SIG-M5 treated with dmso at 0.1 percent for 504 hours (cell line): ENCODE results near the gene PTPRU.

Source experiments
- DNase-seq: peaks from one replicate; lab custom pipeline; 2025; ENCODE audit not compliant: unreplicated experiment; lab: John Stamatoyannopoulos, UW

Gene PTPRU

DNA sequence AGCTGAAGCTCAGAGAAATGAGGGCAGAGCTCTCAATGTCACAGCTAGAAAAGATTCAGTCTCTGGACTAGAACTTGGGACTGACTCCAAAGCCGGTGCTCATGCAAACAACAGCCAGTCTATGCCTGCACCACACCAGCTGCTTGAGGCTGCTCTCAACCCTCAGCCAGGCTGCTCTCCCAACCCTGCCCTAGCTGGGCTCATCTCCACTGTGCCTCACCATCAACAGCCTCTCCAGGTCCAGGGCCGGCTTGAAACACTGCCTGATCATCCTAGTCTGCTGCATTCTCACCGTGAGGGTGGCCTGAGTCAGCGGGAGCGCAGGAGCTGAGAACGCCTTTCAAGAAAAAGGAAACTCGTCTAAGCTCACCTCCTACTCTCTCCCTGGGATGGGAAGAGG, 94.5 kb downstream of the PTPRU start:
- no peak for DNase-seq

DNA sequence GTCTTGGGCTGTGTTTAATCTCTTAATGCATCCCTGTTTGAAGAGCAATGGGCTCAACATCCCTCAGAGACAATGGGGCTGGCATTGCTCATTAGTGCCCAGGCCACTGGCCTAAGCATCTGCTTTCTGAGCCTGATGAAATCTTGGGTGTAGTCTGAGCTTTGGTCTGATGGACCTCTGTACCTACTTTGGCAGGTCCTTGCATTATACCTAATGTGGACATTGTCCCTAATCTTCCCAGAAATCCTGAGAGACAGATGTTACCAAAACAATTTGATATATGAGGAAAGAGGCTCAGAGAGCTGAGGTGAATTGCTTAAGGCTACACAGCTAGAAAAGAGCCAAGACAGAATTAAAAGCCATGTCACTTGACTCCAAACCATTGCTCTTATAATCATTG, 95.0 kb downstream of the PTPRU start:
- no peak for DNase-seq

DNA sequence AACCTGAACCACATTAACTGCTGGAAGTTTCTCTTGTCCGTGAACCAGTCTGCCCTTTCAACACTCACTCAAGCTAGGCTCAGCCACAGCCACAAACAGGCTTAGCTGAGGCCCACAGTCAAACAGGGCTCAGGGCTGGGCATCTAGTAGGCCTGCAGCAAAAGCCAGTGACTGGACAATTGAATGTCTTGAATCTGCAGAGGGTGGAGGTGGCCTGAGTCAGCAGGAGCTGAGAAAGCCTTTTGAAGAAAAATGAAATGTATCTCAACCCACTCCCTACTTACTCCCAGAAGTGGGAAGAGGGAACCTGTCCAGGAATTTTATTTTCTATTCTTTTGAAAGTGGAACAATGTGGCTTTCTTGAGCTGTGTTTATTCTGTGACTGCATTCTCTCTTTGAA, 95.4 kb downstream of the PTPRU start:
- no peak for DNase-seq

DNA sequence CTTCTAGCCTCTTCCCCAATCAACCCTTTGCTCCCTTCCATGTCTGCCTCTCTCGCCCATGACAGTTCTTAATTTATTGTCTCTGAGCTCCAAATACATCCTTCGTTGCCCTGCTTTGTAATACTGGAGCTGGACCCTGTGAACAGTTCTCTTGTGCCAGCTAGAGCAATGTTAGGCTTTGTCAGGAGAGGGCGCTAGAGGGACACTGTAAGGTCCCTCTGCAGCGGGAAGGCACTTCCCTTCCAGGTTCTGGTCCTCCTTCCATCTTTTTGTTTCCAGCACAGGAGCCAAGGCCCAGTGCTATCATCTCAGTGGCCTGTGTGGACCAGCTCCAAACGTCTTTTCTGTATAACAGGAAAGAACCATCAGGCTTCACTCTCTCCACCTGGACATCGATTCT, 95.9 kb downstream of the PTPRU start:
- DNase-seq: peak; percentile 32

DNA sequence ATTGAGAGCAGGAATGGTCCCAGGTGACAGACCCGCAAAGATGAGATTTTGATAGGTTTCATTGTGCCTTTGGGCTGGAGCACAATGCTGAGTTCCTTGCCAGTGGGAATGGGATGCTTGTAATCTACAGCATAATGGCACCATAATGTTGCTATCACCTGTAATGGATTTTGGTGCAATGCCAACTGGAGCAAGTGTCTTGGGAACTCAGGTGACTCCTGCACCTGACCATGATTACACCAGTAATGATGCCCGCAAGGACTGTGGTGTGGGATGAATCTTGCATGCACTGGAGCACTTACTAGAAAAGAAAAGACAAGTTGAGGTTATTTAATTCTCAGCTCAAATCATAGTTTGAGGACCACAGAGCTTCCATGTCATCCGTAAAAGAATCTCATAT, 96.7 kb downstream of the PTPRU start:
- DNase-seq: no peak

DNA sequence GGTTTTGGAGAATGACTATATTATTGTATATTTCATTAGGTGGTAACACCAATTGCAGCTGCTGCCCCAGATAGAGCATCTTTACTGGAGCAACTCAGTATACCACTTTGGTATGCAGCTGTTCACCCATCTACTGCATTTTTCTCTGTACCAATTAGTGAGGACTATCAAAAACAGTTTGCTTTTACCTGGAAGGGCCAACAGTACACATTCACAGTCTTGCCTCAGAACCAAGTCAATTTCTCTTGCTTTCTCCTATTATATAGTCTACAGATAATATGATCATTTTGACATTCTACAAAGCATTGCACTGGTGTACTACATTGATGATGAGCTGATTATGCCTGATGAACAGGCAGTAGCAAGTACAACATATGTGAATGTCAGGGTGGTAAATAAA, 99.3 kb downstream of the PTPRU start:
- no peak for DNase-seq

DNA sequence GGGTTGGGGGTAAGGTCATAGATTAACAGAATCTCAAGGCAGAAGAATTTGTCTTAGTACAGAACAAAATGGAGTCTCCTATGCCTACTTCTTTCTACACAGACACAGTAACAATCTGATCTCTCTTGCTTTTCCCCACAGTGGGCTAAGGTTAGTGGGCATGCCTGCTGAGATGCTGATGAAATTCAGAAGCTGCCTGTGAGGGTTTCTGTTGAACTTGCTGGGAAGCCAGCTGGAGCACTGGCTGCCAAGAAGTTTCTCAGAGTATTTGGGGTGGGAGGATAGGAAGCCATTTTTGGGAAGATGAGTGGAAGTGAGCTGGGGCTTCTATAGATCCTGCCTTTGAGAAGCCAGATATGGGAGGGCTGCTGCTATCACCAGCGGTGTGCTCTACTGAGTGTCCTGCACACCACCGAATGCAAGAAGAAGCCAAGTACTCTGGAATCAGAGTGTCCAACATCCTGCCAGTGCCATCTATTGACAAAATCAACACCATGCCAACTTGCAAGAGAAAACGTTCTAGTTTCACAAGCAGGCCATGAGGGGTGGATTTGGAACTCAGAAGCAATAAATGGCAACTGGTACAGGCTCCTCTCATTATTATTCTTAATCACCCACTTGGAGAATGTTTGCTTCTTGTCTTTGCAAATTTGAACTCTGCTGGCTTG, 102.7 kb downstream of the PTPRU start:
- no peak for DNase-seq

DNA sequence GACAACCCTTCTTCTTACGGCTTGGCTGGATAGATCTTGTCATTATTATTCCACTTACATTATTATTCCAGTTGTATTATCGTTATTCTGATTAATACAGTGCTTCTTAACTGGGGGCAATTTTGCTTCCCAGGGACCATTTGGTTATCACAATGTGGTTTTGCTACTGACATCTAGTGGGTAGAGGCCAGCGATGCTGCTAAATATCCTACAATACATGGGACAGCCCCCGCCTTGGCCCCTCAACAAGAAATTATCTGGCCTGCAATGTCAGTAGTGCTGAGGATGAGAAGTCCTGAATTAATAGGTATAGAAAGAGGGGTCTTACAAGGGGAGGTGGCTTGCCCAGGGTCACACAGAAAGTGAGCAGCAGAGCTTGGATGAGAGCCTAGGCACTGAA, 105.6 kb downstream of the PTPRU start:
- no peak for DNase-seq

DNA sequence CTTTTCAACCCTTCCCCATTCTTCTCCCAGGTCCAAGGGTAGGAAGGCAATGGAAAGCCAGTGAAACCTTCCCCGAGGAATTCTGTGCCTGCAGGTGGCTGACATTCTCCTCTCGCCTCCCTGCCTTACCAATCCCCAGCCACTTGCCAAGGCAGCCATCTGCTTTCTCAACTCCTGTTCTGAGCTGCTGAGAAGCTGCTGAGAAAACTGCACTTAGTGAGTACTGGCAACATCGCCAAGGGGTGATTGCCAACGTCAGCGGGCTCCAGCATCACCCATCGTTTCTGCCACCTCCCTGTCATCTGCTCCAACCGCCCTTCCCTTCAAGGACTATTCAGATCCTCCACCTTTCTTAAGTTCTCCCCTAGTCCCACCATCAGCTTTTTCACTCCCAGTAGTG, 106.0 kb downstream of the PTPRU start:
- no peak for DNase-seq

DNA sequence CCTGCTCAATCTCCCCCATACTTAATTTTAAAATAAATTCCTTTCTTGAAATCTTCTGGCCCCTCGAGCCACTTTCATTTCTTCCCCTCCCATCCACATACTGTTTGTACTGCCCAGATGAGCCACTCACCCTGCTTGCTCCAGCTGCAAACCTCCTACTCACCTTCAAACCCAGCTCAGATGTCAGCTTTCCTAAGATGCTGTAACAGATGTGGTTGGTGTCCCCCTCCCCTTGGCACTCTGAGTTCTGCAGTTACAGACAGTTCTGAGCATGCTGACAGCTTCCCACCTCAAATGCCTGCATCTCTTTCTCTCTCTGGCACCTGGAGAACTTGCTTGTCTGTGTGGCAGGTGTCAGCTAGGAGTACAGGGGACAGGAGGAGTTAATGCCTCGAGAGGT, 106.7 kb downstream of the PTPRU start:
- DNase-seq: no peak

DNA sequence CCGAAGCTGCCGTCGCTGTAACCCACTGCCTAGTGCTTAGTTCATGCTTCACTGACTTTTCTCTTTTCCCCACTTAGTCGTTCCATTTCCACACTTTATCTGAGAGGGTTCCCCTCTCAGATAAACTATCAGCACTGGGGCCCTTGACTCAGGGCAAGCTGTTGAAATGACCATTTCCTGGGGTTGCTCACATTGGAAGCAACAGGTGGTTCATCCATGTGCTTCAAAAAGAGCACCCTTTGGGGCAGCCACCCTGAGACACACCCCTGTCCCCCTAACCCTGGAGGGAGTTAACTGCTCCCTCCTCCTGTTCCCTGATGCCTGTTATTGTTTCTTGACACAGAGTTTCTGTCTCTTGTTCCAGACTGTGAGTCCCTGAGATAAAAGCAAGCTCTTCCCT, 107.2 kb downstream of the PTPRU start:
- DNase-seq: no peak

DNA sequence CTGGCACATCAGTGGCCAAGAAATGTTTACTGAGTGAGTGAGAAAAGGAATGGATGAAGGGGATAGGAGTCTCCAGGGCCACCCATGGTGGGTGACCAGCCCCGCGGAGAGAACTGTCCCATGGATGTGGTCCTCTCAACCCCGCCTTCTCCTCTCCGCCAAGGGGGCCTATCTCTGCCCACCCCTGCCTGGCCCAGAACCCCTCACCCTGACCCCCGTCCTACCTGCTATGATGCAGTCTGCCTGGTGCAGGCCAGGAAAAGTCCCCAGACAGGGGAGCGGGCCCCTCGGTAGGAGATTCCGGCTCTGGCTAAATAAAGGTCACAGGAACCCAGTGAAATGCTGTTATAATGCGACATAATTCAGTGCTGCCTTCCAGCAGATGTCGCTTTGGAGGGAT, 107.6 kb downstream of the PTPRU start:
- DNase-seq: no peak

DNA sequence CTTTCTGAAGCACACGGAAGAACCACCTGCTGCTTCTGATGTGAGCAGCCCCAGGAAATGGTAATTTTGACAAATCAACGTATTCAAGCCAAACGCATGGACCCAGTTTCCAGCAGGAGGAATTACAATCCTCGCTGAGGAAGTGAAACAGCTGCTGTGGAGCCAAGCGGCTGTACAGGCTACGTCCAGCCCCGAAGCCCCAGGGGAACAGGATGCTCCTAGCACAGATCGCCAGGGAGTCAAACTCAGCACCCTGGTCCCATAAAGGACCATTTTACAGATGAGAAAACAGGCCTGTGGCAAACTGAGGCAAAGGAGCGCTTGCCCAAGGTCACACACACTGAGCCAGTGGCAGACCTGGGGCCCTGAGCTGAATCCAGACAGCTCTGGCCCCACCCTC, 108.0 kb downstream of the PTPRU start:
- DNase-seq: no peak

DNA sequence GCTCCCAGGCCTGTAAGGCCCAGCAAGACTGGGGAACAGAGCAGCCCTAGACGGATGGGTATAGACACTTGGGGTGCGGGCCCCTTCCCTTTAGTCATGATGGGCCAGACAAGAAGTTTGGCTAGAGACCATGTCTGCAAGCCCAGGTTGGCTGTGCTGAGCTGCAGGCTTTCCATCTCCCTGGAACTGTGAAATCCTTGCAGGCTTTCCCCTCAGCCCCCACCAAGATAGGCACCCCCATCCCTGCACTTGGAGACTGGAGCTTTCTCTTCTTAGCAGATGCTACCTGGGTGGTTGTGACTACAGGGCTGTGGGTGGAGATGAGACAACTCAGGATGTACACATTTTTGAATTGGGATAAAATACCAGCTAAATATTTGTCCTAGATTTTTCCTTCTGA, 110.3 kb downstream of the PTPRU start:
- DNase-seq: no peak

DNA sequence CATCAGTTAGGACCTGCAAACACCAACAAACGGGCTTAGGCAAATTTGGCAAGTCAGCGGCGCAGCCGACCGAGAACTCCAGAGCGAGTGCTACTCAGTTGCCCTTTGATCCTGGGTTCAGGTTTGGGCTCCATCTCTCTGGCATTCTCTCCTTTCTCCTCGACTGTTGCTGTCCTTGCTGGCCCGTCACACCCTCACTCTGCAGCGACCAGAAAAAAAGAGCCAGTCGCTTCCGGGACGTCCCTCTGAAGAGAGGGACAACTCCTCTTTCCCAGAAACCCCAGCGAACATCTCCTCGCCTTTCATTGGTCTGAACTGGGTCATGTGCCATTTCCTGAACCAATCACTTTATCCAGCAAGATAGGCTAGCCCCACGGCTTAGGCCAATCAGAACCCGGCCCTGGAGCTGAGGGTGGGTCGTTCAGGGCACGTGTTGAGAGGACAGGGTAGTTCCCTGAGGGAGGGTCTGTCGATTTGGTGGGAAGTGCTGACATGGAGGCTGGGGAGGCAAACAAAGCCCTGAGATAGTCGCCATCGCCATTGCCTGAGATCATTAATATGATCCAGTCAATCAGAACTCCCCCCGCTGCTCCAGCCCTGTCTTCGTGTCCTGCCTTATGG, 113.7 kb downstream of the PTPRU start:
- no peak for DNase-seq

DNA sequence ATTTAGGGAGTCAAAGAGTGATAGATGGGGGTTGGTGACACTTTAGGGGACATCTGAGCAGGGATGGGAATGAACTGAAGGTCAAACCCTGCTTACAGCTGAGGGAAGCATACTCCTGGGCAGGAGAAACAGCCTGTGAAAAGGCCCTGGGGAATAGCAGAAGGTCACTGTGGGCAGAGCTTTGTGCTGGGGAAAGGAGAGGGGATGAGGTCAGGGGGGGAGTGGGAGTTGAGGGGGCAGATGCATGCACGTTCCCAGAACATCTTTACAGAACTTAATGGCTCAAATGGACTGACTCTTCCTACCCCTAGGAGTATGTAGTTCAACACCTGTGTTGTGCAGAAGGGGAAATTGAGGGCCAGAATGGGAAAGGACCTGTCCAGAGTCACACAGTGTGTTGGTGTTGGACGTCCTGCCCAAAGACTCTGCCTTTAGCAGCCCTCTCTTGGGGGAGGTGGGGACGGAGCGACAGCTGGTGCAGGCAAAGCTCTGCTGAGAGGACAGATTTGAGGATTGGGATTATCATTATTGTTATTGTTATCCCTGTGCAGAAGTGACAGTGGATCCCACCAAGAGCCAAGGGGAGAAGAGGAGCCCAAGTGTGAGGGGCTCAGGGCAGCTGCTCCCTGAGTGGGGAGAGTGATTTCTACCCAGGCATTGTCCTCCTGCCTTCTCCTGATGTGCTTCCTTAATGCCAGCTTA, 116.5 kb downstream of the PTPRU start:
- DNase-seq: no peak

DNA sequence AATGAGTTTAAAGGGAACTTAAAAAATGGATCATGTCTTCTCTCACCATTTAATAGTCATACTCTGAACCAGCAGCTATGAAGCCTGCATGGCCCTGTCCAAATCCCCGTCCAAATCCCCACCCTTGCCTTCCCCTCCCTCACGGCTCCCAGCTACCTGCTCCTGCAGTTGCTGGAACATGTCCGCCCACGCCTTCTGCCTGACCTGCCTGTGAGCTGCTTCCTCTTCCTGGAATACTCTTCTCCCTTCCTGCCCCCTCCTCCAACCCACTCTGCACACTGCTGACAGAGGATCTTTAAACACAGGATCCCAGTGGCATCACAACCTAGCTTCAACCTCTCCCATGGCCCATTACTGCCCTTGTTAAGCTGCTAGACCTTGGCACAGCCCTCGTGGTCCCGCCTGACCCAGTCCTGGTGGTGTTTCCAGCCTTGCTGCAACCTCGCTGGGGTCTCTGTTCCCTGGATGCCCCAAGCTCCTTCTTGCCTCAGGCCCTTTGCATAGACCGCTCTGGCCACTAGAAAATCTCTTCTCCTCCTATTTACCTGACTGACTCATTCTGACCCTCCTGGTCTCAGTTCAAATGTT, 118.3 kb downstream of the PTPRU start:
- no peak for DNase-seq

DNA sequence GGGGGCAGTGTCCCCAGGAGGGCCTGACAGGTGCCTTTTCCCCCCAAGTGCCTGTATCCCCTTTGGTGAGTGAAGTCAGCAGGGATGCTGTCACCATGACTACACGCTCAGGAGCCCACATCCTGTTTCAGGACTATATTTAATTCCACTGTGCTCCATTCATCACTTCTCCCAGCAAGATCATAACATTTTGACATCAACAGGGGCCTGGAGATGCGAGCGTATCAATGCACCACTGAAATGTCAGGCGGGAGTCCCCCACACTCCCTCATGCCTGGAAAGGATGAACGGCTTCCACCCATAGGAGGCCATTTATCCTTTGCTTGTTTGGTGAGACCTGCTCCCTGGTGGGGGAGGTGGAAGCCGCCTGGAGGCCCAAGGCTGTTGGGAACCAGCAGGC, 119.1 kb downstream of the PTPRU start:
- DNase-seq: no peak

DNA sequence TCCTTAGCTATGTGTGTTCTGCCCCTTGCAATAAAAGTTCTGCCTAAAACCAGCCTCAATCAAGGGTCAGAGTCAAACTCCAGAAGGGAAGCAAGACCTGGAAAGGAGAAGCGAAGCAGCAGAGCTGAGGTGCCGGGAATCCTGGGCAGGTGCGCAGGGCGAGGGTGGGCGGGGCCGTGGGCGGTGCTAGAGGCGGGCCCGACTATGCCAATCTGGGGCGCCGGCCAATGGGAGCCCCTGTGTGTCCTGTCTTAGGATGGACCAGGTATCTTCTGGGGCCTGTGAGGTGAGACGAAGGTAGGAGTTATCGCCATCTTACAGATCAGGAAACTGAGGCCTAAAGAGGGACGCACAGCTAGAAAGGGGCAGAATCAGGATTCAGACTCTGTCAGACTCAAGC, 120.3 kb downstream of the PTPRU start:
- DNase-seq: no peak

DNA sequence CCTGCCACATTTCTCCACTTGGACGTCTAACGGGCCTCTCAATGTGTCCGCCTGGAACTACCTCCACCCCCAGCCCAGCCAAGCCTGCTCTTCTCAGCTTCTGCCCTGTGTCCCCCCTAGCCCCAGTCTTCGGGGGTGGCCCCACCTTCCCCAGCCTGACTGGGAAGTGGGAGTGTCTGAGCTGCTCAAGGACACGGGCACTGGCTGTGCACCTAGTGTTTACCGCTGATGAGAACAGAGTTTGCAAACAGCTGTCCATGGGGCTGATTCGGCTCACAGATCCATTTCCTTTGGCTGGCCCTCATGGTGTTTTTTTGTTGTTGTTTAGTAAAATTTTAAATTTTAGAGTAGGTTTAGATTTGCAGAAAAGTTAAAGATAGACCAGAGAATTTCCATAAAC, 121.1 kb downstream of the PTPRU start:
- DNase-seq: no peak

DNA sequence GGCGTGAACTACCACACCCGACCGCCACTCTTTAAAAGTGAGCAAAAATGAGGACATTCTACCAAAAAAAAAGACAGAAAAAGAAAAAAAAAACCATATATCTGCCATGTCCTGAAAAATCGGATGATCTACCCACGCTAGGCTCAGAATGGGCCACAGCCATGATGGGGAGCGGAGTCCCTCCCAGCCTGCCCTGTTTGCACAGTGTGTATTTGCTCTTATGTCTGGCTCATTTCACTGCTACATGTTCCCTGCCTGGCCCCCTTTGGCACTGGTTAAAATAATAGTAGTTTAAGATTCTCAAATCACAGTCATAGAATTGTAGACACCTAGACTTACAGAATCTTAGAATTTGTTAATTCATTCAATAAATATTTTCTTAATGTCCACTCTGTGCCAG, 121.9 kb downstream of the PTPRU start:
- DNase-seq: no peak

DNA sequence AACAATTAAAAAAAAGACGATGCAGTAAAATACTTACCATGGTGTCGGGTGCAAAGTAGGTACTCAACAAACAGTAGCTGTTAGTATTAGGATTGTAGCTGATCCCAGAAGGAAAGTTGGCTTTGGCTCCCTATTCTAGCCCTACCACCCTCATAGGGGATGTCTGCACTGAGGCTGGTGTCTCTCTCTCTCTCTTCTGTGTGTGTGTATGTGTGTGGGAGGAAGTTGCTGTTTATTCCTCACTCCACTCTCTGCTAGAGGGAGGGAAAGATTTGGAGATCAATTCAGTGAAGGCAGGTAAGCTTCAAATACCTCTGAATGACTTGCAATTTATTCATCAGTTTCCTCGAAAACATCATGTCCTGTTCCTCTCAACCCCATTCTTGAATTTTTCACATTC, 124.4 kb downstream of the PTPRU start:
- DNase-seq: no peak
